Thoracic aorta (tissue), 2 donors: ENCODE results near the gene FSD1. TPM values are rescaled to one million over a fixed set of nuclear protein-coding genes. Genes with fewer than 3 reads are reported as not detected.
"Not testable (repeated sequence)": the region's sequence is repeated elsewhere in the genome, so short reads cannot be mapped to it uniquely, and the experiment has no call there.

Source experiments
- ATAC-seq: fragments of 150-250 bp; one replicate; pipeline ENCODE4 v1.8.0; 2017; ENCODE audit warnings: low read depth; ENCODE audit not compliant: insufficient number of reproducible peaks, low FRiP score
- DNase-seq: peaks from one replicate; pipeline ENCODE4 v3.0.0-alpha.2; 2020; ENCODE audit warnings: low spot score
- H3K27ac ChIP-seq, 2 donors: fragments of 200-600 bp; sonication (generic); 1 replicate in 1 of 2; 2 replicates in 1 of 2; pipeline ENCODE4 v1.5.1; 2016; ENCODE audit warnings: mild to moderate bottlenecking in 2 of 2, moderate library complexity in 2 of 2
- H3K27me3 ChIP-seq: fragments of 200-600 bp; sonication (generic); replicated peaks from 2 replicates; pipeline ENCODE4 v1.6.0; 2016; ENCODE audit warnings: mild to moderate bottlenecking; ENCODE audit not compliant: insufficient read depth
- H3K36me3 ChIP-seq: fragments of 200-600 bp; sonication (generic); one replicate; pipeline ENCODE4 v1.5.1; 2016
- H3K4me1 ChIP-seq, 2 donors: fragments of 200-600 bp; sonication (generic); 1 replicate in 1 of 2; 2 replicates in 1 of 2; pipeline versions ENCODE4 v1.5.1 to v1.6.0; 2016; ENCODE audit warnings: low read depth in 2 of 2, mild to moderate bottlenecking in 1 of 2; ENCODE audit not compliant: control insufficient read depth in 1 of 2
- H3K4me3 ChIP-seq: fragments of 200-600 bp; sonication (generic); 2 replicates; pipeline ENCODE4 v1.5.1; 2016; ENCODE audit warnings: mild to moderate bottlenecking
- H3K9me3 ChIP-seq: fragments of 200-600 bp; sonication (generic); 2 replicates; pipeline ENCODE4 v1.5.1; 2016
- CTCF ChIP-seq: fragments of 200-600 bp; sonication (generic); IDR thresholded peaks from one replicate; pipeline ENCODE4 v1.5.1; 2019; ENCODE audit warnings: antibody characterized with exemption
- total RNA-seq, 2 donors: library from RNA; depleted of rRNA; stranded (reverse); fragments of >200 nt; gene quantifications; one replicate each; pipeline versions ENCODE4 v1.1.0 to v1.2.3, GENCODE V29; 2016

FSD1 gene
- total RNA-seq, 2 donors from 2014 or later = not detected

- no peak for DNase-seq
- H3K27me3 ChIP-seq = no peaks in the 10 kb centered on the region
- ATAC-seq = no peak
- H3K9me3 ChIP-seq = no peaks in the 10 kb centered on the region
- peak overlapping the region; percentile 75 for H3K4me3 ChIP-seq
- no peak overlapping the region for H3K27ac ChIP-seq
- H3K36me3 ChIP-seq = no peaks in the 10 kb centered on the region
- H3K4me1 ChIP-seq = peaks cover 10 to 18% of the 10 kb centered on the region in 2 donors
- no peak for TF ChIP-seq CTCF
Measured at GRCh38 chr19:4326837-4327251, 22.4 kb downstream of the FSD1 start.

GRCh38 chr19:4327252-4327876 is 23.0 kb downstream of the FSD1 start:
- peaks cover 10 to 18% of the 10 kb centered on the region in 2 donors for H3K4me1 ChIP-seq
- TF ChIP-seq CTCF = no peak
- H3K9me3 ChIP-seq = no peaks in the 10 kb centered on the region
- no peaks in the 10 kb centered on the region for H3K36me3 ChIP-seq
- DNase-seq (no peak), ATAC-seq (peak; percentile 6)
- H3K27me3 ChIP-seq = no peaks in the 10 kb centered on the region
- H3K27ac ChIP-seq = peak overlapping the region in 1 of 2 donors; percentile 17
- H3K4me3 ChIP-seq = peak overlapping the region; percentile 75

GRCh38 chr19:4327877-4328242 is 23.5 kb downstream of the FSD1 start:
- Histone ChIP-seq H3K4me1 (peaks cover 10 to 18% of the 10 kb centered on the region in 2 donors), H3K9me3 (no peaks in the 10 kb centered on the region), H3K27me3 (no peaks in the 10 kb centered on the region), H3K4me3 (peak overlapping the region; percentile 75), H3K36me3 (no peaks in the 10 kb centered on the region), H3K27ac (peak overlapping the region in 1 of 2 donors; percentile 17)
- no peak for DNase-seq
- ATAC-seq = peak; percentile 1
- no peak for TF ChIP-seq CTCF

- Histone ChIP-seq H3K4me3 (peak overlapping the region; percentile 75), H3K27me3 (no peaks in the 10 kb centered on the region), H3K36me3 (no peaks in the 10 kb centered on the region), H3K27ac (no peak overlapping the region), H3K4me1 (peaks cover 10 to 18% of the 10 kb centered on the region in 2 donors), H3K9me3 (no peaks in the 10 kb centered on the region)
- ATAC-seq (peak; percentile 63), DNase-seq (no peak)
- TF ChIP-seq CTCF = no peak
Measured at GRCh38 chr19:4328243-4328990, 24.0 kb downstream of the FSD1 start.

GRCh38 chr19:4328991-4329681 is 24.7 kb downstream of the FSD1 start:
- peak overlapping the region; percentile 66 for H3K4me3 ChIP-seq
- H3K9me3 ChIP-seq, H3K36me3 ChIP-seq, H3K27me3 ChIP-seq, DNase-seq, H3K27ac ChIP-seq, ATAC-seq: not testable (repeated sequence)
- peaks cover 10 to 18% of the 10 kb centered on the region in 2 donors for H3K4me1 ChIP-seq
